Neural crest cell (in vitro differentiated cells): ENCODE measurements around the gene DKKL1. TPM values are rescaled to one million over a fixed set of nuclear protein-coding genes. Genes with fewer than 3 reads are reported as not detected.

Source experiments
- DNase-seq: peaks from one replicate; pipeline ENCODE4 v3.0.0; 2021; ENCODE audit warnings: low read depth, mixed read lengths, low spot score
- H3K27ac Mint-ChIP-seq: one replicate; pipeline ENCODE4 v1.8.0; 2021; ENCODE audit warnings: mild to moderate bottlenecking, mixed read lengths; ENCODE audit not compliant: unreplicated experiment
- H3K27me3 Mint-ChIP-seq: 2 replicates; pipeline ENCODE4 v1.8.0; 2021; ENCODE audit warnings: low read depth, mild to moderate bottlenecking, mixed read lengths
- H3K36me3 Mint-ChIP-seq: 2 replicates; pipeline ENCODE4 v1.8.0; 2021; ENCODE audit warnings: low read depth, mild to moderate bottlenecking, mixed read lengths
- H3K4me1 Mint-ChIP-seq: 2 replicates; pipeline ENCODE4 v1.8.0; 2021; ENCODE audit warnings: mixed read lengths
- H3K4me3 Mint-ChIP-seq: one replicate; pipeline ENCODE4 v1.8.0; 2021; ENCODE audit warnings: mild to moderate bottlenecking, mixed read lengths
- H3K9me3 Mint-ChIP-seq: 2 replicates; pipeline ENCODE4 v1.8.0; 2021; ENCODE audit warnings: mixed read lengths
- total RNA-seq: library from RNA; stranded (reverse); gene quantifications from 2 replicates; pipeline ENCODE4 v1.2.1, GENCODE V29; 2021
- TF ChIP-seq, protein P1 (sequence below): fragments of 200-600 bp; sonication (generic); conservative IDR thresholded peaks from 2 replicates; pipeline ENCODE4 v1.5.0; 2021; ENCODE audit warnings: antibody characterized with exemption, mild to moderate bottlenecking

The DKKL1 gene
- total RNA-seq, 1 donor from 2014 or later = 2.0 TPM

DNA sequence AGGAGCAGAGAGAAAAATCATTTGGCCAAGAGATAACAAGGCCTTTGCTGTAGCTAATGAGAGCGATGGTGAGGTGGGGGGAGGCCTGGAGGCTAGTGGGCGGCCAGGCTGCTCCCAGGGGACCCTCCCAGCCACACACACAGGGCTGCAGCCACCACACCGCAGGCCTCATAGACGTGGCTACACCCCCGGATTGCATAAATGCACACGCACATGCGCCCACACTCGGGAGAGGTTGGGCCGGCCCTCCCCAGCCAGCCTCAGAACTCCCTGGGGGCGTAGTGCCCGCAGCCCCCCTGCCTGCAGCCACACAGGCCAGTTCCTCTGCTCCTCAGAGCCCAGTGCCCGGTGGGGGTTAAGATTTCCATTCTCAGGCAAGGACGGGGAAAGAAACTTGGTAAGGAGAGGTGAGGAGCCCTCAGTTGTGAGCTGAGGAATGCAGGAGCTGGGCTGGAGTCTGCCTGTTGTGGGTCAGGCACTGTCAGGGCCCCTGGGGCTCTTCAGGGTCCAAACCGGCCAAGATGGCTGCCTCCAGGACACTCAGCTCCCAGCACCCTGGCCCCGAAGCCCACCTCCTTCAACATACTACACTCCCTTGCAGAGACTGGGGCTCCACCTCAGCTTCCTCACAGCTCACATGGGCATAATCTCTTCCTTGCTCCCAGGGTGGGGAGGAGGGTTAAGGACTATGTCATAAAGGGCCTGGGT lies 51.6 kb downstream of the DKKL1 start:
- TF ChIP-seq, protein P1, sequence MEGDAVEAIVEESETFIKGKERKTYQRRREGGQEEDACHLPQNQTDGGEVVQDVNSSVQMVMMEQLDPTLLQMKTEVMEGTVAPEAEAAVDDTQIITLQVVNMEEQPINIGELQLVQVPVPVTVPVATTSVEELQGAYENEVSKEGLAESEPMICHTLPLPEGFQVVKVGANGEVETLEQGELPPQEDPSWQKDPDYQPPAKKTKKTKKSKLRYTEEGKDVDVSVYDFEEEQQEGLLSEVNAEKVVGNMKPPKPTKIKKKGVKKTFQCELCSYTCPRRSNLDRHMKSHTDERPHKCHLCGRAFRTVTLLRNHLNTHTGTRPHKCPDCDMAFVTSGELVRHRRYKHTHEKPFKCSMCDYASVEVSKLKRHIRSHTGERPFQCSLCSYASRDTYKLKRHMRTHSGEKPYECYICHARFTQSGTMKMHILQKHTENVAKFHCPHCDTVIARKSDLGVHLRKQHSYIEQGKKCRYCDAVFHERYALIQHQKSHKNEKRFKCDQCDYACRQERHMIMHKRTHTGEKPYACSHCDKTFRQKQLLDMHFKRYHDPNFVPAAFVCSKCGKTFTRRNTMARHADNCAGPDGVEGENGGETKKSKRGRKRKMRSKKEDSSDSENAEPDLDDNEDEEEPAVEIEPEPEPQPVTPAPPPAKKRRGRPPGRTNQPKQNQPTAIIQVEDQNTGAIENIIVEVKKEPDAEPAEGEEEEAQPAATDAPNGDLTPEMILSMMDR = no peak
- no peaks in the 10 kb centered on the region for H3K9me3 Mint-ChIP-seq
- H3K4me1 Mint-ChIP-seq = peaks cover 8% of the 10 kb centered on the region
- H3K36me3 Mint-ChIP-seq = no peaks in the 10 kb centered on the region
- no peak overlapping the region for H3K27ac Mint-ChIP-seq
- peaks cover 53% of the 10 kb centered on the region for H3K27me3 Mint-ChIP-seq
- no peak overlapping the region for H3K4me3 Mint-ChIP-seq
- no peak for DNase-seq

DNA sequence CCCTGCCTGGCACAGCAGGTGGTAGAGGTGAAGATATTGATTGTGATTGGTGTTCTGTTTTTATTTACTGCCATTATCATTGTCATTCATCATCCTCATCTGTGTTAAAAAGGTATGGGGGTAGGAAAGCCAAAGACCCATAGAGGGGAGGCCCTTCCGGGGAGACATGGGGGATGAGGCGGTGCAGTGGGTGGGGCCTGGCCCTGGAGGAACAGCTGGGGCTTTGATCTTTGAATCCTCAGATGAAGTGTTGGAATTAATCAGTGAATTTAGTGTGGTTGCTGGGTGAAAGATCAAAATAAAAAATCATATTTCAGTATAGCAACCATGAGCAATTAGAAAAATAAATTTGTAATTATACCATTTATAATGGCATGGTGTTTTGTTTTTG lies 52.1 kb downstream of the DKKL1 start:
- Mint-ChIP-seq H3K9me3 (no peaks in the 10 kb centered on the region), H3K27me3 (peaks cover 58% of the 10 kb centered on the region), H3K27ac (no peak overlapping the region), H3K4me3 (no peak overlapping the region), H3K36me3 (no peaks in the 10 kb centered on the region), H3K4me1 (peaks cover 10% of the 10 kb centered on the region)
- TF ChIP-seq, protein P1 = no peak
- no peak for DNase-seq

DNA sequence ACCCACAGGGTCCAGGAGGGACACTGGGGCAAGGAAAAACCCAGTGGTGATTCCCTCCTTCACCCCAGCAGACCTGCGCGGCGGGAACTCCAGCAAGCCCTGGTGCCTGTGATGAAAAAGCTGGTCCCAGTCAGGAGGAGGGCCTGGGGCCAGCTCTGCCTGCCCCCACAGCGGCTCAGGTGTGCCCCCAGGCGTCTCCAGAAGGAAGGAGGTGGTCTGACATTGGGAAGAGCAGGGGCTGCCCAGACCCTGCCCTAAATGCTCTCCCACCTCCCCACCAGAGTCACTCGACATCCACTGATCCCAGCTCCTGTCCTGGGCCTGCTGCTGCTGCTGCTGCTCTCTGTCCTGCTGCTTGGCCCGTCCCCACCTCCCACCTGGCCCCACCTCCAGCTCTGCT lies 53.4 kb downstream of the DKKL1 start:
- TF ChIP-seq, protein P1 = no peak
- peaks cover 69% of the 10 kb centered on the region for H3K27me3 Mint-ChIP-seq
- H3K36me3 Mint-ChIP-seq = no peaks in the 10 kb centered on the region
- no peak overlapping the region for H3K27ac Mint-ChIP-seq
- H3K4me3 Mint-ChIP-seq = no peak overlapping the region
- no peaks in the 10 kb centered on the region for H3K9me3 Mint-ChIP-seq
- DNase-seq = no peak
- peaks cover 19% of the 10 kb centered on the region for H3K4me1 Mint-ChIP-seq

DNA sequence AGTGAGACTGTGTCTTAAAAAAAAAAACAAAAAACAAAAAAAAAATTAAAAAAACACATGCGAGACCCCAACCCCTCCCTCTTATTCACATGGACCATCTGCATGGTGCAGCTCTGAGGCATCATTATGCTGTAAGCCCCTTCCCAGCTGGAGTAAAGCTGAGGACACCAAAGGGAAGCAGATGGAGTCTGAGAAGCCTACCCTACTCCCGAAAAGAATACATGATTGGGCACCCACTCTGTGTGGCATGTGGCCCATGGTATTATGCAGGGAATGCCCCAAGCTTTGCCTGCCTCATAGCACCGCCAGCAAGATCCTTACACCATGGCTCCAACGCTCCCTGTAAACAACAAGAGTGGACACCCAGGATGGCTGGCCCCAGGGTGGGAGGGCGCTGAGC lies 54.8 kb downstream of the DKKL1 start:
- Mint-ChIP-seq H3K4me1 (peaks cover 21% of the 10 kb centered on the region), H3K27ac (no peak overlapping the region), H3K9me3 (no peaks in the 10 kb centered on the region), H3K4me3 (no peak overlapping the region), H3K36me3 (no peaks in the 10 kb centered on the region), H3K27me3 (peaks cover 80% of the 10 kb centered on the region)
- TF ChIP-seq, protein P1 = no peak
- no peak for DNase-seq

DNA sequence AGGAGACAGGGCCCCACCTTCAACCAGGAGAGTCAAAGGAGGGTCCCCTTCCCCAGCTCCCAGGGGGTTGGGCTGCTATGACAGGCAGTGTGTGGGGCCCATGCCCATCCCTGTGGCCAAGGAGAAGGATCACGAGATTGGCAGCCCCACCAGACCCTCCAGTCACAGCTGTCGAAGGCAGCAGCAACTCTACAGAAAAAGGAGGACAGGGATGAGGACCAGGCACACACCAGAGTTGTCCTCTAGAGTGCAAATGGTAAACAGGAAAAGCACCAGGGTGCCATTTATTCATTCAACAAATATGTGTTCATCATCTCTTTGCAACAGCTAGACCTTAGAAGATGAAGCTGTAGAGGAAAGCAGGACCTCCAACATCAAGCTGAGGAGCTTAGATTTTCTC lies 55.5 kb downstream of the DKKL1 start:
- H3K9me3 Mint-ChIP-seq = no peaks in the 10 kb centered on the region
- no peak overlapping the region for H3K27ac Mint-ChIP-seq
- no peak overlapping the region for H3K4me3 Mint-ChIP-seq
- peaks cover 20% of the 10 kb centered on the region for H3K4me1 Mint-ChIP-seq
- TF ChIP-seq, protein P1 = no peak
- no peak for DNase-seq
- H3K36me3 Mint-ChIP-seq = no peaks in the 10 kb centered on the region
- peaks cover 83% of the 10 kb centered on the region for H3K27me3 Mint-ChIP-seq
